Rectal smooth muscle tissue (tissue), 1 donor: ENCODE results near the gene SLC26A2.
"Not testable (repeated sequence)": the region's sequence is repeated elsewhere in the genome, so short reads cannot be mapped to it uniquely, and the experiment has no call there.

Source experiments
- H3K27ac ChIP-seq: one replicate; pipeline ENCODE4 v1.7.0; 2013; ENCODE audit warnings: low read depth, low read length, inconsistent platforms
- H3K27me3 ChIP-seq: one replicate; pipeline ENCODE4 v1.7.0; 2013; ENCODE audit warnings: low read length; ENCODE audit not compliant: control insufficient read depth, insufficient read depth
- H3K36me3 ChIP-seq: one replicate; pipeline ENCODE4 v1.7.0; 2013; ENCODE audit warnings: low read length; ENCODE audit not compliant: control insufficient read depth, insufficient read depth
- H3K4me1 ChIP-seq: one replicate; pipeline ENCODE4 v1.7.0; 2013; ENCODE audit warnings: low read length; ENCODE audit not compliant: control insufficient read depth, insufficient read depth
- H3K4me3 ChIP-seq: one replicate; pipeline ENCODE4 v1.7.0; 2013; ENCODE audit warnings: low read length
- H3K9ac ChIP-seq: one replicate; pipeline ENCODE4 v1.7.0; 2013; ENCODE audit warnings: low read length

The SLC26A2 gene

GRCh38 chr5:149940077-149940574 lies 20.4 kb upstream of the SLC26A2 start:
- H3K36me3 ChIP-seq, result no peaks in the 10 kb centered on the region
- no peak overlapping the region for H3K27ac ChIP-seq
- no peak overlapping the region for H3K9ac ChIP-seq
- H3K27me3 ChIP-seq, result no peaks in the 10 kb centered on the region
- H3K4me1 ChIP-seq, result no peaks in the 10 kb centered on the region
- H3K4me3 ChIP-seq, result no peak overlapping the region

DNA sequence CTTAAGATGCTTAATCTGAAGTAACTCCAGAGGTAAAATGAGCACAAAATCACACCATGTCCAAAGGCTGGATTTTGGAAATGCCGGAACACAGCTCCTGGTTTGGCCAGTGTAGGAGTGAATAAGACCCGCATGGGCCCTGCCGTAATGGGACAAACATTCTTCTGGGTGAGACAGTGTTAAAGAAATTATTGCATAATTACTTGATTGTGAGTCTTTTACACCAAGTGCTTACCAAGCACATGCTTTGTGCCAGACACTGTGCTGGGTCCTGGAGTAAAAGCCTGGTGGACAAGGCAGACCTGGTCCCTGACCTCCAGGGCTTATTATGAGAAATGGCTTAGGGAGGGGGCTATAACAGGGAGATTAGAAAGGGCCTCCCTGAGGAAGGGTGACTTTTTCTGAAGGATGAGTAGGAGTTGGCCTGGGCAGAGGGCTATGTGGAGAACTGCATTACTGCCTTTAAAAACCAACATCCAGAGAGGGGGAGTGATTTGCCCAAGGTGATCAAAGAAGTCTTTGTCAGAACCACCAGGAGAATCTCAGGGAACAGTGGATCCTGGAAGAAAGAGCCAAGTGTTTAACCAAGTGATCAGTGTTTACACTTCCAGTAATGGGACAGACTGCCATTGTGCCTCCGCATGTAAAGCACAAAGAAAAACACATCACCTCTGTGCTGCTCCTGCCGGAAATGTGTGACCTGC lies 19.5 kb upstream of the SLC26A2 start:
- H3K4me3 ChIP-seq, result no peak overlapping the region
- H3K4me1 ChIP-seq, result no peaks in the 10 kb centered on the region
- H3K27ac ChIP-seq, result no peak overlapping the region

GRCh38 chr5:149941795-149942194 lies 18.8 kb upstream of the SLC26A2 start:
- Histone ChIP-seq H3K27ac (no peak overlapping the region), H3K27me3 (no peaks in the 10 kb centered on the region), H3K9ac (no peak overlapping the region), H3K4me1 (no peaks in the 10 kb centered on the region), H3K4me3 (no peak overlapping the region), H3K36me3 (no peaks in the 10 kb centered on the region)

More for the DNA sequence above, 19.5 kb upstream of the SLC26A2 start:
- H3K27me3 ChIP-seq, result no peaks in the 10 kb centered on the region
- H3K9ac ChIP-seq, result no peak overlapping the region
- no peaks in the 10 kb centered on the region for H3K36me3 ChIP-seq

DNA sequence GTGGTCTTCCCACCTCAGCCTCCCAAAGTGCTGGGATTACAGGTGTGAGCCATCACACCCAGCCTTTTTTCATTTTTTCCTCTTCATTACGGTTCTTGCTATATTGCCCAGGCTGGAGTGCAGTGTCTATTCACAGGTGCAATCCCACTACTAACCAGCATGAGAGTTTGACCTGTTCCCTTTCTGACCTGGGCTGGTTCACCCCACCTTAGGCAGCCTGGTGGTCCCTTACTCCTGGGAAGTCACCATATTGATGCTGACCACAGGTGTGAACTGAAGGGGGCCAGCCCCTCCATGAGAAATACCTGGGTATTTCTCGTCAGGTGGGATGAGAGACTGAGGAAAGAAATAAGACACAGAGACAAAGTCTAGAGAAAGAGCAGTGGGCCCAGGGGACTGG lies 18.4 kb upstream of the SLC26A2 start:
- Histone ChIP-seq H3K27ac (no peak overlapping the region), H3K9ac (no peak overlapping the region), H3K4me1 (no peaks in the 10 kb centered on the region)

DNA sequence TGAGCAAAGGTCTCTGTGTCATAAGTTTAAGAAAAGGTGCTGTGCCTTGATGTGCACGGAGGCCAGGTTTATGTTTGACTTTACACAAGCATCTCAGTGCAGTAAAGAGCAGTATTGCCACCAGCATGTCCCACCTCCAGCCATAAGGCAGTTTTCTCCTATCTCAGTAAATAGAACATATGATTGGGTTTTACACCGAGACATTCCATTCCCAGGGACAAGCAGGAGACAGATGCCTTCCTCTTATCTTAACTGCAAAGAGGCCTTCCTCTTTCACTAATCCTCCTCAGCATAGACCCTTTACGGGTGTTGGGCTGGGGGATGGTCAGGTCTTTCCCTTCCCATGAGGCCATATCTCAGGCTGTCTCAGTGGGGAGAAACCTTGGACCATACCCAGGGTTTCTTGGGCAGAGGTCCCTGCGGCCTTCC lies 17.8 kb upstream of the SLC26A2 start:
- not testable (repeated sequence) for H3K27ac ChIP-seq, H3K27me3 ChIP-seq, H3K36me3 ChIP-seq, H3K9ac ChIP-seq, H3K4me1 ChIP-seq, H3K4me3 ChIP-seq

More for the DNA sequence above, 18.4 kb upstream of the SLC26A2 start:
- H3K36me3 ChIP-seq, result no peaks in the 10 kb centered on the region
- no peaks in the 10 kb centered on the region for H3K27me3 ChIP-seq
- H3K4me3 ChIP-seq, result no peak overlapping the region

DNA sequence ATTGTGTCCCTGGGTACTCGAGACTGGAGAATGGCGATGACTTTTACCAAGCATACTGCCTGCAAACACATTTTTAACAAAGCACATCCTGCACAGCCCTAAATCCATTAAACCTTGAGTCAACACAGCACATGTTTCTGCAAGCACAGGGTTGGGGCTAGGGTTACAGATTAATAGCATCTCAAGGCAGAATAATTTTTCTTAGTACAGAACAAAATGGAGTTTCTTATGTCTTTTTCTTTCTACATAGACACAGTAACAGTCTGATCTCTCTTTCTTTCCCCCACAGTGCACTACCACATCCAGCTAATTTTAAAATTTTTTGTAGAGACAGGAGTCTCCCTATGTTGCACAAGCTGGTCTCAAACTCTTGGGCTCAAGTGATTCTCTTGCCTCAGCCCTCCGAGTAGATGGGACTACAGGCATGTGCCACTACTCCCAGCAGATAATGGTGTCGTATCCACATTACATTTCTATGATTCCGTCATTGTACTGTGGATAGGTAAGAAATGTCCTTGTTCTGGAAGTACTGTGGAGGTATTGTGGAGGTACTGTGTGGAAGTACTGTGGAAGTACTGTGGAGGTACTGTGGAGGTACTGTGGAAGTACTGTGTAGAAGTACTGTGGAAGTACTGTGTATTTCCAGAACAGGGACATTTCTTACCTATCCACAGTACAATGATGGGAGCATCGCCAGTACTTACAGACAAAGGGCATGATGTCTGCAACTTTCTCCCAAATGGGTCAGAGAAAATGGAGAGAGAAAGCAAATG lies 17.2 kb upstream of the SLC26A2 start:
- not testable (repeated sequence) for H3K4me3 ChIP-seq, H3K27me3 ChIP-seq, H3K27ac ChIP-seq, H3K36me3 ChIP-seq, H3K4me1 ChIP-seq, H3K9ac ChIP-seq

DNA sequence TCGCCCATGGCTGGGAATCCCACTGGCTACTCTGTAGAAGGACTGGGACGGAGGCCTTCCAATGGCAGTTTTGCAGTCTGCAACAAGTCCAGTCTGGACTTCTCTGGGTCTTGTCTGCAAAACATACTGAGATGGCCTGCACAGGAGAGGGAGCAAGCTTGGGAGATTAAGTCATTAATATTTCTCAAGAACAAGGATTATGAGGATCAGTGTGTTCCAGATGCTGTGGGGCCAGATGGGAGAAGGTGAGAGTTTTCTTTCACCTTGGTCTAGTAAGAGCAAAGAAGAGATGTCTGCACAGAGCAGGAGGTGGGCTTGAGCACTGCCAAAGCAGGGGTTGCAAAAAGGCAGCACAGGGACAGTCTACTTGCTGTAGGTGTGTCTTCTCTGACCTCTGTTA lies 15.9 kb upstream of the SLC26A2 start, which contains the start of gene PDE6A:
Gene PDE6A, minus strand, starts transcription at position 128 of the 400 bp plus-strand sequence. Its CDS starts 120 bp downstream, at position 8.
- no peak within 1 kb of the TSS for H3K27ac ChIP-seq
- no peak within 1 kb of the TSS for H3K4me3 ChIP-seq
- H3K27me3 ChIP-seq, result no peaks in the 10 kb centered on the region
- no peaks in the 10 kb centered on the region for H3K36me3 ChIP-seq
- H3K4me1 ChIP-seq, result no peaks in the 10 kb centered on the region
- no peak within 1 kb of the TSS for H3K9ac ChIP-seq

- Histone ChIP-seq H3K27me3 (no peaks in the 10 kb centered on the region), H3K4me1 (no peaks in the 10 kb centered on the region), H3K4me3 (no peak overlapping the region), H3K9ac (no peak overlapping the region), H3K27ac (no peak overlapping the region), H3K36me3 (no peaks in the 10 kb centered on the region)
These were observed 14.4 kb upstream of the SLC26A2 start for GRCh38 chr5:149946118-149946517.

DNA sequence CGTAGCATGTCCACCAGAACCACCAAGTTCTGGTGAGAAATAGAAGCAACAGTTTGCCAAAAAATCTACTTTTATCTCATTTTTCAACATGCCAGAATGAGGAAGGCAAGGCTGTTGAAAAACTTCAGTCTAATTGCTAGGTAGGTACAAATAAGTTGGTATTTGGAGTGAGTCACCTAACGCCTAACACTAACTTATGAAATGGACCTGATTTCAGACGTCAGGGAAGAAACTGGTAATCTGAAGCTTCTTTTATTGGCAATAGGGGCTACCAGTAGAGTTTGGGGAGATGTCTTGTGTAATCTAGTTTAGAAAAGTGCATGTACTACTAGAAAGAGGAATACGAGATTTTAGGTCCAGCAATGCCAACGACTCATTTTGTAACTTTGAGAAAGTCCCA lies 11.6 kb upstream of the SLC26A2 start:
- Histone ChIP-seq H3K4me1 (no peaks in the 10 kb centered on the region), H3K36me3 (no peaks in the 10 kb centered on the region), H3K9ac (no peak overlapping the region), H3K4me3 (no peak overlapping the region), H3K27ac (no peak overlapping the region), H3K27me3 (no peaks in the 10 kb centered on the region)

DNA sequence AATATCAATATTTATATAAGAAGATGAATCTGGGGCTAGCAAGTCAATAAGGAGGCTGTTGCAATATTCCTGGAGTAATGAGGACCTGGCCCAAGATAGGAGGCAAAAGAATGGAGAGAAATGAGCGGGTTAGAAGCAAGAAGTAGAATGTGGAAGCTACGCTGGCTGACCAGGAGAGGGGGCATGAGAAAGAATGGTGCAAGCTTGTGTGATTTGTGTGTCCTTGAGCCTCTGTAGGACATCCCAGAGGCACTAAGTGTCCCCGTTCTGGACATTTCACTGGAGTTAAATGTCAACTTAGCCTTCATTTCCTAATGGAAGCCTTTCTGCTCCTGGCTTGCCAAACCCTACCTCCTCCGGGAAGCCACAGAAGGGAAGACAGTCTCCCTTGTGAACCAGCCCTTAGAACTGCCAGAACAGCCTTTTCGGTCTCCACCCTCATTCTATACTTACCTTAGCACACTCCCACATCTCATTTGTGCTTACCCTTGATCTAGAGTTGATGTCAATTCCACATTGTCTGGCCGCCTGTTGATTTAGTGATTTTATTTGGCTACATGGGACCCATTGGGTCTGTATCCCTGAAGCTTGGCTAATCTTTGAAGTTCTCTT lies 9.3 kb upstream of the SLC26A2 start:
- Histone ChIP-seq H3K9ac (no peak overlapping the region), H3K36me3 (no peaks in the 10 kb centered on the region), H3K27ac (no peak overlapping the region)

DNA sequence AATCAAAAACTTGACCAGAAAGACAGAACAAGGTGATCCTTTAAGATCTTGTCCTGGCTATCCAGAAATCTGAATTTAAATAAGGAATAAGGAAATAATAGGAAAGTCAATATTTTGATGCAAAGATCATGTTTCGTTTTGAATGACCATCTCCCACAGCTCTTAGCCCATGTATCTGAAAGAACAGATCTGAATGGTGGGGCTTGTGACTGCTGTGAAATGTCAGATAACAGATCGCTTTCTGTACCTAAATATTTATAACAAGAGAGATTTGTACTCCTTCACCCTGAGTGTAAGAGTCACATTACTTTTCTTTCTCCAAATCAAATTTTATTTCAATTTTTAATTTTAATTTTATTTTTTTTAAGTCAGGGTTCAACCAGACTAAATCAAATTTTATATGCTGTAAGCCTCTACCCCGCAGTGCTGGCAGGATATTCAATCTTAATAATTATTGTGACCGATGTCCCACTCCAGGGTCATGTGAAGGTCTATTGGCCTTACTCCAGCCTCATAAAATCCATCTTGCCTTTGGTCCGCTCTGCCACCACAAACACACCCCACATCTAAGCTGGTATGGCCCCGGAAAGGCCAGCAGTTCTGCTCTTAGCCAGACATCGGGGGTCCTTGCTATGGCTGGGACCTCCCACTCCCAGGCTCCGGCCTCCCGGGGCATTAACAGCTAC lies 7.0 kb upstream of the SLC26A2 start:
- H3K4me1 ChIP-seq, result no peaks in the 10 kb centered on the region
- H3K27me3 ChIP-seq, result no peaks in the 10 kb centered on the region
- no peak overlapping the region for H3K9ac ChIP-seq
- H3K27ac ChIP-seq, result no peak overlapping the region
- H3K4me3 ChIP-seq, result no peak overlapping the region
- H3K36me3 ChIP-seq, result no peaks in the 10 kb centered on the region

More for the DNA sequence above, 9.3 kb upstream of the SLC26A2 start:
- H3K4me1 ChIP-seq, result no peaks in the 10 kb centered on the region
- no peak overlapping the region for H3K4me3 ChIP-seq
- no peaks in the 10 kb centered on the region for H3K27me3 ChIP-seq

DNA sequence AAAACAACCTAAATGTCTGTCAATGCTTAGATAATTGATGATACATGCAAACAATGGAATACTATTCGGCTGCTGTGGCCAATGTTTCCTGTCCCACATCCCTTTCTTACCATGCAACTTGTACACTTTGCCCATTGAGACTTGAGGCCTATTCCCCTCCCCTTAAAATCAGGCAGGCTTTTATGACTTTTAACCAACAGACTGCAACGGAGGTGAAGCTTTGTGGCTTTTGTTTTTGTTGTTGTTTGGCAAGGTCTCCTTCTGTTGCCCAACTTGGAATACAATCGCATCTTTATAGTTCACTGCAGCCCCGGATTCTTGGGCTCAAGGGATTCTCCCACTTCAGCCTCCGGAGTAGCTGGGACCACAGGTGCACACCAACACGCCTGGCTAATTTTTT lies 5.8 kb upstream of the SLC26A2 start:
- H3K4me3 ChIP-seq, result no peak overlapping the region
- no peak overlapping the region for H3K27ac ChIP-seq
- no peaks in the 10 kb centered on the region for H3K36me3 ChIP-seq
- H3K9ac ChIP-seq, result no peak overlapping the region
- H3K4me1 ChIP-seq, result peaks cover 3% of the 10 kb centered on the region
- no peaks in the 10 kb centered on the region for H3K27me3 ChIP-seq
